SK-N-SH treated with all-trans-retinoic acid at 6 μM for 48 hours (cell line): Measurements from ENCODE around the gene GTF2A1L.

Experiments used
- ATAC-seq: fragments of 200-7000 bp; cut with Tn5 transposase; 3 replicates; pipeline ENCODE4 v1.9.1; 2020; ENCODE audit warnings: mild to moderate bottlenecking, moderate library complexity
- ARNTL ChIP-seq: fragments of 450-650 bp; formaldehyde crosslinking; IDR thresholded peaks from 2 replicates; pipeline ENCODE4 v1.5.0; 2020; ENCODE audit warnings: low read depth, mild to moderate bottlenecking, moderate library complexity, borderline replicate concordance
- BACH2 ChIP-seq: fragments of 250-450 bp; sonication (Bioruptor Pico); IDR thresholded peaks from 2 replicates; pipeline ENCODE4 v1.9.0; 2021; ENCODE audit warnings: mild to moderate bottlenecking, borderline replicate concordance
- CSDC2 ChIP-seq: fragments of 250-450 bp; sonication (Bioruptor Pico); IDR thresholded peaks from 2 replicates; pipeline ENCODE4 v1.5.0; 2020; ENCODE audit warnings: mild to moderate bottlenecking, moderate library complexity
- ESRRG ChIP-seq: fragments of 250-450 bp; sonication (Bioruptor Pico); IDR thresholded peaks from 2 replicates; pipeline ENCODE4 v1.6.1; 2021; ENCODE audit warnings: mild to moderate bottlenecking
- GLIS3 ChIP-seq: fragments of 250-450 bp; sonication (Bioruptor Pico); IDR thresholded peaks from 2 replicates; pipeline ENCODE4 v1.5.0; 2020; ENCODE audit warnings: mild to moderate bottlenecking, moderate library complexity
- ISL1 ChIP-seq: fragments of 250-450 bp; sonication (Bioruptor Pico); IDR thresholded peaks from 2 replicates; pipeline ENCODE4 v2.1.2; 2022; ENCODE audit warnings: mild to moderate bottlenecking, moderate library complexity
- OSR1 ChIP-seq: fragments of 250-450 bp; sonication (Bioruptor Pico); IDR thresholded peaks from 2 replicates; pipeline ENCODE4 v1.8.0; 2022; ENCODE audit warnings: moderate library complexity, mild to moderate bottlenecking, inconsistent platforms
- POU6F1 ChIP-seq: fragments of 250-450 bp; sonication (Bioruptor Pico); IDR thresholded peaks from 2 replicates; pipeline ENCODE4 v1.8.0; 2021; ENCODE audit warnings: low read depth, mild to moderate bottlenecking, moderate library complexity, borderline replicate concordance
- PPARA ChIP-seq: fragments of 250-450 bp; sonication (Bioruptor Pico); IDR thresholded peaks from 2 replicates; pipeline ENCODE4 v1.5.0; 2020; ENCODE audit warnings: mild to moderate bottlenecking, borderline replicate concordance
- RARB ChIP-seq: fragments of 250-450 bp; sonication (Bioruptor Pico); IDR thresholded peaks from 2 replicates; pipeline ENCODE4 v1.8.0; 2021; ENCODE audit warnings: mild to moderate bottlenecking, moderate library complexity
- SNAI2 ChIP-seq: fragments of 250-450 bp; sonication (Bioruptor Pico); IDR thresholded peaks from 2 replicates; pipeline ENCODE4 v1.5.0; 2020; ENCODE audit warnings: mild to moderate bottlenecking, moderate library complexity
- TCF4 ChIP-seq: fragments of 250-450 bp; sonication (Bioruptor Pico); IDR thresholded peaks from 2 replicates; pipeline ENCODE4 v1.8.0; 2021; ENCODE audit warnings: mild to moderate bottlenecking, moderate library complexity, borderline replicate concordance
- TOX ChIP-seq: fragments of 250-450 bp; sonication (Bioruptor Pico); IDR thresholded peaks from 2 replicates; pipeline ENCODE4 v1.8.0; 2021; ENCODE audit warnings: mild to moderate bottlenecking, moderate library complexity, borderline replicate concordance
- TSHZ2 ChIP-seq: fragments of 250-450 bp; sonication (Bioruptor Pico); IDR thresholded peaks from 2 replicates; pipeline ENCODE4 v1.5.0; 2020; ENCODE audit warnings: mild to moderate bottlenecking, moderate library complexity
- ZC3H10 ChIP-seq: fragments of 250-450 bp; sonication (Bioruptor Pico); IDR thresholded peaks from 2 replicates; pipeline ENCODE4 v1.5.1; 2021; ENCODE audit warnings: mild to moderate bottlenecking, moderate library complexity
- ZFP3 ChIP-seq: fragments of 250-450 bp; sonication (Bioruptor Pico); IDR thresholded peaks from 2 replicates; pipeline ENCODE4 v1.5.0; 2020; ENCODE audit warnings: mild to moderate bottlenecking, moderate library complexity
- ZFP30 ChIP-seq: fragments of 450-650 bp; formaldehyde crosslinking; IDR thresholded peaks from 2 replicates; pipeline ENCODE4 v1.5.0; 2022; ENCODE audit warnings: mild to moderate bottlenecking, moderate library complexity
- ZNF565 ChIP-seq: fragments of 450-650 bp; formaldehyde crosslinking; conservative IDR thresholded peaks from 2 replicates; pipeline ENCODE4 v1.5.0; 2020; ENCODE audit warnings: low read depth, mild to moderate bottlenecking, moderate library complexity
- ZNF70 ChIP-seq: fragments of 450-650 bp; formaldehyde crosslinking; IDR thresholded peaks from 2 replicates; pipeline ENCODE4 v1.5.0; 2020; ENCODE audit warnings: mild to moderate bottlenecking, moderate library complexity
- ZNF8 ChIP-seq: fragments of 450-650 bp; formaldehyde crosslinking; IDR thresholded peaks from 2 replicates; pipeline ENCODE4 v1.5.0; 2020; ENCODE audit warnings: mild to moderate bottlenecking, moderate library complexity
- TF ChIP-seq, protein P1 (sequence below): fragments of 250-450 bp; sonication (Bioruptor Pico); IDR thresholded peaks from 2 replicates; pipeline ENCODE4 v1.8.0; 2020; ENCODE audit warnings: mild to moderate bottlenecking, moderate library complexity, borderline replicate concordance
- TF ChIP-seq, protein P2 (sequence below): fragments of 250-450 bp; sonication (Bioruptor Pico); IDR thresholded peaks from 2 replicates; pipeline ENCODE4 v1.5.1; 2021; ENCODE audit warnings: mild to moderate bottlenecking, moderate library complexity

GTF2A1L gene

GRCh38 chr2:48600917-48601316, 16.7 kb upstream of the GTF2A1L start:
- TF ChIP-seq OSR1 (CRISPR knock-in tag), result no peak
- TF ChIP-seq CSDC2 (CRISPR knock-in tag), result no peak
- no peak for TF ChIP-seq TSHZ2 (CRISPR knock-in tag)
- no peak for TF ChIP-seq ESRRG (CRISPR knock-in tag)
- TF ChIP-seq GLIS3 (CRISPR knock-in tag), result no peak
- no peak for TF ChIP-seq ARNTL (CRISPR knock-in tag)
- TF ChIP-seq ZFP3 (CRISPR knock-in tag), result no peak
- TF ChIP-seq, protein P1, sequence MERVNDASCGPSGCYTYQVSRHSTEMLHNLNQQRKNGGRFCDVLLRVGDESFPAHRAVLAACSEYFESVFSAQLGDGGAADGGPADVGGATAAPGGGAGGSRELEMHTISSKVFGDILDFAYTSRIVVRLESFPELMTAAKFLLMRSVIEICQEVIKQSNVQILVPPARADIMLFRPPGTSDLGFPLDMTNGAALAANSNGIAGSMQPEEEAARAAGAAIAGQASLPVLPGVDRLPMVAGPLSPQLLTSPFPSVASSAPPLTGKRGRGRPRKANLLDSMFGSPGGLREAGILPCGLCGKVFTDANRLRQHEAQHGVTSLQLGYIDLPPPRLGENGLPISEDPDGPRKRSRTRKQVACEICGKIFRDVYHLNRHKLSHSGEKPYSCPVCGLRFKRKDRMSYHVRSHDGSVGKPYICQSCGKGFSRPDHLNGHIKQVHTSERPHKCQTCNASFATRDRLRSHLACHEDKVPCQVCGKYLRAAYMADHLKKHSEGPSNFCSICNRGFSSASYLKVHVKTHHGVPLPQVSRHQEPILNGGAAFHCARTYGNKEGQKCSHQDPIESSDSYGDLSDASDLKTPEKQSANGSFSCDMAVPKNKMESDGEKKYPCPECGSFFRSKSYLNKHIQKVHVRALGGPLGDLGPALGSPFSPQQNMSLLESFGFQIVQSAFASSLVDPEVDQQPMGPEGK, result no peak
- TF ChIP-seq SNAI2 (CRISPR knock-in tag), result no peak
- TF ChIP-seq ISL1 (CRISPR knock-in tag), result no peak
- no peak for TF ChIP-seq ZNF565
- TF ChIP-seq ZNF8, result no peak
- TF ChIP-seq ZNF70 (CRISPR knock-in tag), result no peak
- no peak for TF ChIP-seq TOX
- no peak for TF ChIP-seq RARB
- TF ChIP-seq, protein P2, sequence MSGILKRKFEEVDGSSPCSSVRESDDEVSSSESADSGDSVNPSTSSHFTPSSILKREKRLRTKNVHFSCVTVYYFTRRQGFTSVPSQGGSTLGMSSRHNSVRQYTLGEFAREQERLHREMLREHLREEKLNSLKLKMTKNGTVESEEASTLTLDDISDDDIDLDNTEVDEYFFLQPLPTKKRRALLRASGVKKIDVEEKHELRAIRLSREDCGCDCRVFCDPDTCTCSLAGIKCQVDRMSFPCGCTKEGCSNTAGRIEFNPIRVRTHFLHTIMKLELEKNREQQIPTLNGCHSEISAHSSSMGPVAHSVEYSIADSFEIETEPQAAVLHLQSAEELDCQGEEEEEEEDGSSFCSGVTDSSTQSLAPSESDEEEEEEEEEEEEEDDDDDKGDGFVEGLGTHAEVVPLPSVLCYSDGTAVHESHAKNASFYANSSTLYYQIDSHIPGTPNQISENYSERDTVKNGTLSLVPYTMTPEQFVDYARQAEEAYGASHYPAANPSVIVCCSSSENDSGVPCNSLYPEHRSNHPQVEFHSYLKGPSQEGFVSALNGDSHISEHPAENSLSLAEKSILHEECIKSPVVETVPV (CRISPR knock-in tag), result no peak
- no peak for TF ChIP-seq BACH2 (CRISPR knock-in tag)
- no peak for TF ChIP-seq TCF4 (CRISPR knock-in tag)
- TF ChIP-seq ZC3H10 (CRISPR knock-in tag), result no peak
- ATAC-seq, result no peak

DNA sequence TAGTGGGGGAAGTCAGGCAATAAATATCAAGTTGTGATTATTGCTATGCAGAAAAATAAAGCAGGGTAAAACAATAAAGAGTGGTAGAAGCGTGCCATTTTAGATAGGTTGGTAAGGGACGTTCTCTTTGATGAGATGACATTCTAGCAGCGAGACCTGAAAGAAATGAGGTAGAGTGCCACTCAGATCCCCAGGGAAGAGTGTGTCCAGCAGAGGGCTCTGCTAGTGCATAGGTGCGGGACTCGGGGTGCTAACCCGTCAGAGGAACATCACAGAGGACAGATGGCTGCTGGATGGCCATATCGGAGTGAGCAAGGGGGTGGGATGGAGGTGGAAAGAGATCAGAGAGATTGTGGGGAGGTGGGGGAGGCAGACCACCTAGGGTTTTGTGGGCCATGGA, 16.3 kb upstream of the GTF2A1L start:
- ATAC-seq, result peak; percentile 31; the same call in 1 of the 3 replicates
- no peak for TF ChIP-seq OSR1 (CRISPR knock-in tag)
- TF ChIP-seq ZFP30, result no peak
- TF ChIP-seq, protein P2 (CRISPR knock-in tag), result no peak

DNA sequence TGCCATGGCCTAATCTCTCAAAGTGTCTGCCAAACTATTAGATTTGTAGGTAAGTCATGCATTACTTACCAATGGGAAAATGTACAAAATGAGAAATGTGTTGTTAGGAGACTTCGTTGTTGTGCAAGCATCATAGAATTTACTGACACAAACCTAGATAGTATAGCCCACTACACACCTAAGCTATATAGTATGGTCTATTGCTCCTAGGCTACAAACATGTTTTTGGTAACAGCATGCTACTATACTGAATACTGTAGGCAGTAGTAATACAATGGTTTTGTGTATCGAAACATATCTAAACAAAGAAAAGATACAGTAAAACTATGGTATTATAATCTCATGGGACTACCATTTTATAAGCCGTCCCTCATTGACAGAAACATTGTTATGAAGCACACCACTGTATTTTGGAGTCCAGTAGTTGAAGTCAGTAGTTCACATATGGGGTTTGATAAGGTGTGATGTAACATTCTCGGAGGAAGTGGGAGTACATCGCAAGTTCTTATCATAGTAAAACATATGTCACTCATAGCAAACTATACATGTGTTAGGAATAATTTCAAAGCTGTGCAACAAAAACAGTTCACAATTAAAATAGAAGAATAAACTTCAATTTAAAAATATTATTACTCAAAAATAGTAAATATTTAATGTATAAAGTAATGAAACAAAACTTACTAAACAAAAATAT, 12.0 kb upstream of the GTF2A1L start:
- TF ChIP-seq ZC3H10 (CRISPR knock-in tag), result no peak
- no peak for TF ChIP-seq TCF4 (CRISPR knock-in tag)
- no peak for ATAC-seq

DNA sequence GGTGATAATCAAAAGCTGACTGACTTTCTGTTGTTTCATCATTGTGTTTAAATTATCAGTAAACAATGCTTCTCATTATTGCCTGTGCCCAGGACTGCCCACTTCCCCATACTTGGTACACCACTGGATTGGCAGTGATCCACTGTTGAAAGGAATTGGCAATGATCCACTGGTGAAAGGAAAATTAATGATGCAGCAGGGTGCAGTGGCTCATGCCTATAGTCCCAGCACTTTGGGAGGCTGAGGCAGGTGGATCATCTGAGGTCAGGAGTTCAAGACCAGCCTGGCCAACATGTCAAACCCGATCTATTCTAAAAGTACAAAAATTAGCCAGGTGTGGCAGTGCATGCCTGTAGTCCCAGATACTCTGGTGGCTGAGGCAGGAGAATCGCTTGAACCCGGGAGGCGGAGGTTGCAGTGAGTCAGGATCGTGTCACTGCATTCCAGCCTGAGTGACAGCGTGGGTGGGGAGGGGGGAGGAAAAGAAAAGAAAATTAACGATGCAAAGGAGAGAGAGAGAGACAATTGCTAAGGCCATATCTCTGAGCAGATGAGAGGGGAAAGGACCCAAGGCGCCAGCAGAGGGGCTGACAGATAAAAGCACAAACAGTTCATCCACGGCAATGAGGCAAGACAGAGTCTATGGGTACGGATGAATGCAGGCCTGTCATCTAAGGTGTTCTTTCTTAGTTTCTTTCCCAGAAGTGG, 10.2 kb upstream of the GTF2A1L start:
- peak; percentile 36; the same call in 2 of the 3 replicates for ATAC-seq
- TF ChIP-seq ISL1 (CRISPR knock-in tag) (no peak), POU6F1 (no peak), ARNTL (CRISPR knock-in tag) (no peak), ZNF70 (CRISPR knock-in tag) (no peak), CSDC2 (CRISPR knock-in tag) (no peak), SNAI2 (CRISPR knock-in tag) (no peak), PPARA (CRISPR knock-in tag) (no peak), TSHZ2 (CRISPR knock-in tag) (no peak), RARB (no peak)
